WTC11 (cell line): Measurements from ENCODE around the gene MFAP3.

Experiments used
- CREM ChIP-seq: sonication (generic); formaldehyde crosslinking; IDR thresholded peaks from 2 replicates; pipeline ENCODE4 v1.8.1; 2022; ENCODE audit warnings: mild to moderate bottlenecking, missing genetic modification reagents, moderate library complexity
- FOXK1 ChIP-seq: sonication (generic); formaldehyde crosslinking; IDR thresholded peaks from 2 replicates; pipeline ENCODE4 v1.8.0; 2022; ENCODE audit warnings: mild to moderate bottlenecking, moderate library complexity, missing genetic modification reagents
- MLX ChIP-seq: sonication (generic); formaldehyde crosslinking; IDR thresholded peaks from 2 replicates; pipeline ENCODE4 v1.8.1; 2023; ENCODE audit warnings: mild to moderate bottlenecking, missing genetic modification reagents, moderate library complexity
- MXD4 ChIP-seq: fragments of 250-450 bp; sonication (Bioruptor Pico); IDR thresholded peaks from 2 replicates; pipeline ENCODE4 v1.8.0; 2021; ENCODE audit warnings: mild to moderate bottlenecking, moderate library complexity, borderline replicate concordance
- NR2C2 ChIP-seq: sonication (generic); formaldehyde crosslinking; IDR thresholded peaks from 2 replicates; pipeline ENCODE4 v1.8.0; 2022; ENCODE audit warnings: mild to moderate bottlenecking, missing genetic modification reagents
- PREB ChIP-seq: sonication (generic); formaldehyde crosslinking; IDR thresholded peaks from 2 replicates; pipeline ENCODE4 v1.8.1; 2022; ENCODE audit warnings: mild to moderate bottlenecking, missing genetic modification reagents, moderate library complexity, borderline replicate concordance
- RELA ChIP-seq: sonication (generic); formaldehyde crosslinking; IDR thresholded peaks from 2 replicates; pipeline ENCODE4 v1.8.1; 2022; ENCODE audit warnings: missing genetic modification reagents, mild to moderate bottlenecking, borderline replicate concordance
- STAT6 ChIP-seq: sonication (generic); formaldehyde crosslinking; conservative IDR thresholded peaks from 2 replicates; pipeline ENCODE4 v1.8.1; 2023; ENCODE audit warnings: mild to moderate bottlenecking, low read depth, missing genetic modification reagents, moderate library complexity
- TEAD1 ChIP-seq: sonication (generic); formaldehyde crosslinking; IDR thresholded peaks from 2 replicates; pipeline ENCODE4 v1.8.0; 2022; ENCODE audit warnings: mild to moderate bottlenecking, missing genetic modification reagents
- TP53 ChIP-seq: sonication (generic); formaldehyde crosslinking; IDR thresholded peaks from 2 replicates; pipeline ENCODE4 v1.8.1; 2023; ENCODE audit warnings: mild to moderate bottlenecking, missing genetic modification reagents
- ZNF532 ChIP-seq: fragments of 250-450 bp; sonication (Bioruptor Pico); IDR thresholded peaks from 2 replicates; pipeline ENCODE4 v1.9.0; 2021; ENCODE audit warnings: mild to moderate bottlenecking, borderline replicate concordance
- TF ChIP-seq, protein P1 (sequence below): fragments of 200-600 bp; IDR thresholded peaks from 2 replicates; pipeline ENCODE4 v1.8.0; 2022; ENCODE audit warnings: antibody characterized with exemption
- TF ChIP-seq, protein P2 (sequence below): sonication (generic); formaldehyde crosslinking; IDR thresholded peaks from 2 replicates; pipeline ENCODE4 v1.8.1; 2023; ENCODE audit warnings: mild to moderate bottlenecking, missing genetic modification reagents, borderline replicate concordance
- TF ChIP-seq, protein P3 (sequence below): sonication (generic); formaldehyde crosslinking; IDR thresholded peaks from 2 replicates; pipeline ENCODE4 v1.8.0; 2022; ENCODE audit warnings: mild to moderate bottlenecking, missing genetic modification reagents

GRCh38 chr5:154076240-154076922 is 37.6 kb downstream of the MFAP3 start:
- TF ChIP-seq, protein P1, sequence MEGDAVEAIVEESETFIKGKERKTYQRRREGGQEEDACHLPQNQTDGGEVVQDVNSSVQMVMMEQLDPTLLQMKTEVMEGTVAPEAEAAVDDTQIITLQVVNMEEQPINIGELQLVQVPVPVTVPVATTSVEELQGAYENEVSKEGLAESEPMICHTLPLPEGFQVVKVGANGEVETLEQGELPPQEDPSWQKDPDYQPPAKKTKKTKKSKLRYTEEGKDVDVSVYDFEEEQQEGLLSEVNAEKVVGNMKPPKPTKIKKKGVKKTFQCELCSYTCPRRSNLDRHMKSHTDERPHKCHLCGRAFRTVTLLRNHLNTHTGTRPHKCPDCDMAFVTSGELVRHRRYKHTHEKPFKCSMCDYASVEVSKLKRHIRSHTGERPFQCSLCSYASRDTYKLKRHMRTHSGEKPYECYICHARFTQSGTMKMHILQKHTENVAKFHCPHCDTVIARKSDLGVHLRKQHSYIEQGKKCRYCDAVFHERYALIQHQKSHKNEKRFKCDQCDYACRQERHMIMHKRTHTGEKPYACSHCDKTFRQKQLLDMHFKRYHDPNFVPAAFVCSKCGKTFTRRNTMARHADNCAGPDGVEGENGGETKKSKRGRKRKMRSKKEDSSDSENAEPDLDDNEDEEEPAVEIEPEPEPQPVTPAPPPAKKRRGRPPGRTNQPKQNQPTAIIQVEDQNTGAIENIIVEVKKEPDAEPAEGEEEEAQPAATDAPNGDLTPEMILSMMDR, result no peak
- TF ChIP-seq CREM (CRISPR knock-in tag) (no peak), MLX (CRISPR knock-in tag) (no peak), TEAD1 (CRISPR knock-in tag) (no peak), ZNF532 (CRISPR knock-in tag) (no peak), RELA (no peak), PREB (no peak), STAT6 (CRISPR knock-in tag) (no peak), TP53 (CRISPR knock-in tag) (no peak), NR2C2 (CRISPR knock-in tag) (no peak), MXD4 (CRISPR knock-in tag) (no peak), FOXK1 (CRISPR knock-in tag) (no peak)
- TF ChIP-seq, protein P2, sequence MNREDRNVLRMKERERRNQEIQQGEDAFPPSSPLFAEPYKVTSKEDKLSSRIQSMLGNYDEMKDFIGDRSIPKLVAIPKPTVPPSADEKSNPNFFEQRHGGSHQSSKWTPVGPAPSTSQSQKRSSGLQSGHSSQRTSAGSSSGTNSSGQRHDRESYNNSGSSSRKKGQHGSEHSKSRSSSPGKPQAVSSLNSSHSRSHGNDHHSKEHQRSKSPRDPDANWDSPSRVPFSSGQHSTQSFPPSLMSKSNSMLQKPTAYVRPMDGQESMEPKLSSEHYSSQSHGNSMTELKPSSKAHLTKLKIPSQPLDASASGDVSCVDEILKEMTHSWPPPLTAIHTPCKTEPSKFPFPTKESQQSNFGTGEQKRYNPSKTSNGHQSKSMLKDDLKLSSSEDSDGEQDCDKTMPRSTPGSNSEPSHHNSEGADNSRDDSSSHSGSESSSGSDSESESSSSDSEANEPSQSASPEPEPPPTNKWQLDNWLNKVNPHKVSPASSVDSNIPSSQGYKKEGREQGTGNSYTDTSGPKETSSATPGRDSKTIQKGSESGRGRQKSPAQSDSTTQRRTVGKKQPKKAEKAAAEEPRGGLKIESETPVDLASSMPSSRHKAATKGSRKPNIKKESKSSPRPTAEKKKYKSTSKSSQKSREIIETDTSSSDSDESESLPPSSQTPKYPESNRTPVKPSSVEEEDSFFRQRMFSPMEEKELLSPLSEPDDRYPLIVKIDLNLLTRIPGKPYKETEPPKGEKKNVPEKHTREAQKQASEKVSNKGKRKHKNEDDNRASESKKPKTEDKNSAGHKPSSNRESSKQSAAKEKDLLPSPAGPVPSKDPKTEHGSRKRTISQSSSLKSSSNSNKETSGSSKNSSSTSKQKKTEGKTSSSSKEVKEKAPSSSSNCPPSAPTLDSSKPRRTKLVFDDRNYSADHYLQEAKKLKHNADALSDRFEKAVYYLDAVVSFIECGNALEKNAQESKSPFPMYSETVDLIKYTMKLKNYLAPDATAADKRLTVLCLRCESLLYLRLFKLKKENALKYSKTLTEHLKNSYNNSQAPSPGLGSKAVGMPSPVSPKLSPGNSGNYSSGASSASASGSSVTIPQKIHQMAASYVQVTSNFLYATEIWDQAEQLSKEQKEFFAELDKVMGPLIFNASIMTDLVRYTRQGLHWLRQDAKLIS, result no peak
- TF ChIP-seq, protein P3, sequence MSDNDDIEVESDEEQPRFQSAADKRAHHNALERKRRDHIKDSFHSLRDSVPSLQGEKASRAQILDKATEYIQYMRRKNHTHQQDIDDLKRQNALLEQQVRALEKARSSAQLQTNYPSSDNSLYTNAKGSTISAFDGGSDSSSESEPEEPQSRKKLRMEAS, result no peak
